ENCODE results near the gene CXCL14.

- no peak for TF ChIP-seq CTCF (IDR thresholded peaks at IDR 0.05)
- TF ChIP-seq POLR2A (IDR thresholded peaks at IDR 0.05): no peak
Observed at GRCh38 chr5:135561266-135561665, 17.5 kb downstream of the CXCL14 start.
